ENCODE results near the gene SPECC1L. TPM values are rescaled to one million over a fixed set of nuclear protein-coding genes. Genes with fewer than 3 reads are reported as not detected.

SPECC1L gene
- total RNA-seq, 1 experiment from 2014 or later: 40.8 TPM

DNA sequence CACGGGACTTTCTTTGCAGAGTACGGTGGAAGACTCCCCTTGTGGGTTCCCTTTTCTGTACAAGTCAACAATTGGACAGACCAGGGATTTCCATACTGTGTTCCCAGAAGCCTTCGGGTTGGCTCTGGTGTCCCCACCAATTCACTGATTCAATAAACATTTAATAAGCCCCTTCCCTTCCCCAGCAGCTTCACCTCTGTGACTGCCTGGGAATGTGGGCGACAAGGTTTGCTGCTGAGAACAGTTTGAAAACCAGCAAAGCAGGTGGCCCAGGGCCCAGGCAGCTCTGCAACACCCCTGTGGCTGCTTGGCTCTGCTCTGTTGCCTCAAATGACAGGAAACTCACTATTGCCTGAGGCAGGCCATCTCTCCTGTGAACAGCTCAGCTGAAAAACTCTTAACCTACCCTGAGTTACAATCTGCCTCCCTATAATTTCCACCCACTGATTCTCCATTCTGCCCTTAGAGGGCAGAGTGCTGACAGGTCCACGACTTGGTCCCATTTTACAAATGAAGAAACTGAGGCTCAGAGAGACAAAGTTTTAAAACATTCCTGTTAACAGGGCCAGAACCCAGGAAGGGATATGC lies 167.2 kb downstream of the SPECC1L start:
- no peak overlapping the region for H3K27ac ChIP-seq (ENCODE audit: low read depth, low read length)
- TF ChIP-seq RAD21 (IDR thresholded peaks at IDR 0.05; ENCODE audit: low read depth): peak; percentile 18; the same call in 1 of the 2 replicates
- TF ChIP-seq ATF3 (IDR thresholded peaks at IDR 0.05): no peak
- no peak for TF ChIP-seq REST (IDR thresholded peaks at IDR 0.05; ENCODE audit: low read depth)
- TF ChIP-seq CTCF (IDR thresholded peaks at IDR 0.05 in 2 of 3, conservative IDR thresholded peaks at IDR 0.05 in 1 of 3; ENCODE audit: borderline replicate concordance in 1 of 3, insufficient read depth in 1 of 3, low read depth in 2 of 3, low read length in 2 of 3): peak; percentile 13 to 41 (median 33); a peak in 4 of 6 replicates
- TF ChIP-seq SIN3A (IDR thresholded peaks at IDR 0.05; ENCODE audit: low read depth): no peak
- no peak overlapping the region for H3K4me3 ChIP-seq (replicated peaks in 1 of 2; ENCODE audit: low read depth in 1 of 2, low read length in 2 of 2)
- CTCF ChIA-PET: no interaction called here
- no peaks in the 10 kb centered on the region for H3K36me3 ChIP-seq (ENCODE audit: control insufficient read depth in 1 of 2, insufficient read depth in 2 of 2, low read length in 2 of 2)
- peaks cover 0 to 6% of the 10 kb centered on the region in 2 experiments; a peak in 2 of 4 replicates for H3K4me1 ChIP-seq (ENCODE audit: control insufficient read depth in 1 of 2, insufficient read depth in 2 of 2, low read length in 2 of 2)
- H3K4me2 ChIP-seq (ENCODE audit: low read length): no peak overlapping the region
- no TSS peak for BruUV-seq (replicated peaks)
- ATAC-seq: peak; percentile 58; the same call in 1 of the 2 replicates
- DNase-seq (ENCODE audit: low read depth, low spot score): no peak
- POLR2A ChIA-PET: no interaction called here
- no peak overlapping the region for H3K9ac ChIP-seq (ENCODE audit: low read length)
- no peak overlapping the region for H2AFZ ChIP-seq (ENCODE audit: low read depth, low read length, poor library complexity, severe bottlenecking)
- H3K27me3 ChIP-seq (ENCODE audit: insufficient read depth, low read length): no peaks in the 10 kb centered on the region
- intact Hi-C loops (cut with micrococcal nuclease): no loop called here
- no peaks in the 10 kb centered on the region for H3K9me2 ChIP-seq (ENCODE audit: insufficient read depth)
- H3K79me2 ChIP-seq (ENCODE audit: insufficient read depth, low read length): no peaks in the 10 kb centered on the region
- H4K20me1 ChIP-seq (ENCODE audit: insufficient read depth): no peaks in the 10 kb centered on the region
- RAD21 ChIA-PET (ENCODE audit: low non-redundant PET in 1 of 2, low total read pairs in 2 of 2, uncharacterized antibody in 2 of 2, unreplicated experiment in 2 of 2): no interaction called here
- no peaks in the 10 kb centered on the region for H3K9me3 ChIP-seq (ENCODE audit: control insufficient read depth in 1 of 2, insufficient read depth in 1 of 2, low read depth in 1 of 2, low read length in 2 of 2)
